Renal cortical epithelial cell (primary cell): ENCODE results near the gene PLEKHA6. TPM values are rescaled to one million over a fixed set of nuclear protein-coding genes. Genes with fewer than 3 reads are reported as not detected.
A peak's percentile ranks its signal among the peaks of the same experiment; 100 is the strongest.

Experiments
- DNase-seq: peaks from one replicate; pipeline ENCODE4 v3.0.0-alpha.2; 2011; ENCODE audit warnings: low read depth
- total RNA-seq: library from RNA; depleted of rRNA; stranded (reverse); fragments of >200 nt; gene quantifications from 2 replicates; pipeline ENCODE4 v1.2.3, GENCODE V29; 2014

Gene PLEKHA6
- total RNA-seq, 1 donor from 2014 or later, result 26.8 TPM

- no peak for DNase-seq
Observed at GRCh38 chr1:204354579-204354978, 5.2 kb downstream of the PLEKHA6 start.

- no peak for DNase-seq
Observed at GRCh38 chr1:204353213-204353910, 6.4 kb downstream of the PLEKHA6 start.

- no peak for DNase-seq
Observed at GRCh38 chr1:204350857-204351573, 8.7 kb downstream of the PLEKHA6 start.

GRCh38 chr1:204350312-204350711 lies 9.4 kb downstream of the PLEKHA6 start:
- DNase-seq, result no peak

GRCh38 chr1:204349602-204350001 lies 10.1 kb downstream of the PLEKHA6 start:
- DNase-seq, result no peak

GRCh38 chr1:204348722-204349121 lies 11.0 kb downstream of the PLEKHA6 start:
- peak; percentile 67 for DNase-seq

GRCh38 chr1:204348242-204348641 lies 11.5 kb downstream of the PLEKHA6 start:
- DNase-seq, result no peak

- DNase-seq, result no peak
Observed at GRCh38 chr1:204345941-204346645, 13.6 kb downstream of the PLEKHA6 start.

GRCh38 chr1:204345438-204345841 lies 14.3 kb downstream of the PLEKHA6 start:
- DNase-seq, result peak; percentile 89

- DNase-seq, result no peak
Observed at GRCh38 chr1:204344665-204345355, 14.9 kb downstream of the PLEKHA6 start.

GRCh38 chr1:204343802-204344201 lies 15.9 kb downstream of the PLEKHA6 start:
- DNase-seq, result no peak

- DNase-seq, result no peak
Observed at GRCh38 chr1:204343247-204343646, 16.5 kb downstream of the PLEKHA6 start.

- DNase-seq, result no peak
Observed at GRCh38 chr1:204342310-204342709, 17.4 kb downstream of the PLEKHA6 start.

- DNase-seq, result no peak
Observed at GRCh38 chr1:204341380-204341779, 18.3 kb downstream of the PLEKHA6 start.

GRCh38 chr1:204340081-204340889 lies 19.4 kb downstream of the PLEKHA6 start:
- no peak for DNase-seq

- DNase-seq, result no peak
Observed at GRCh38 chr1:204339541-204339940, 20.2 kb downstream of the PLEKHA6 start.

GRCh38 chr1:204338997-204339396 lies 20.7 kb downstream of the PLEKHA6 start:
- no peak for DNase-seq

GRCh38 chr1:204338360-204338759 lies 21.4 kb downstream of the PLEKHA6 start:
- DNase-seq, result no peak

- DNase-seq, result no peak
Observed at GRCh38 chr1:204337583-204337982, 22.1 kb downstream of the PLEKHA6 start.

- no peak for DNase-seq
Observed at GRCh38 chr1:204337036-204337429, 22.7 kb downstream of the PLEKHA6 start.

GRCh38 chr1:204336421-204337035 lies 23.2 kb downstream of the PLEKHA6 start:
- DNase-seq, result no peak
